HepG2 (cell line): ENCODE results near the gene GSTM4. TPM values are rescaled to one million over a fixed set of nuclear protein-coding genes. Genes with fewer than 3 reads are reported as not detected.

ENCODE experiments used
- AHR ChIP-seq: IDR thresholded peaks from 2 replicates; pipeline ENCODE4 v1.6.1; 2018; ENCODE audit warnings: missing genetic modification reagents, missing compliant biosample characterization
- BATF2 ChIP-seq: sonication (generic); formaldehyde crosslinking; IDR thresholded peaks from 2 replicates; pipeline ENCODE4 v1.8.0; 2022; ENCODE audit warnings: mild to moderate bottlenecking, missing genetic modification reagents, moderate library complexity
- CAMTA2 ChIP-seq: sonication (generic); formaldehyde crosslinking; IDR thresholded peaks from 2 replicates; pipeline ENCODE4 v1.4.0; 2020; ENCODE audit warnings: mild to moderate bottlenecking, missing genetic modification reagents, borderline replicate concordance
- DMAP1 ChIP-seq: IDR thresholded peaks from 2 replicates; pipeline ENCODE4 v1.6.1; 2016
- HMGXB4 ChIP-seq, 2 experiments: sonication (generic) in 1 of 2; formaldehyde crosslinking in 1 of 2; IDR thresholded peaks; 2 replicates each; pipeline versions ENCODE4 v1.4.0 to v1.6.1; 2018 to 2020; ENCODE audit warnings: missing genetic modification reagents in 2 of 2, borderline replicate concordance in 1 of 2, low read depth in 1 of 2, mild to moderate bottlenecking in 1 of 2, missing biosample characterization in 1 of 2
- NFE2L2 ChIP-seq: fragments of 150-350 bp; IDR thresholded peaks from 2 replicates; pipeline ENCODE4 v1.6.1; 2014; ENCODE audit warnings: low read length
- PHF20 ChIP-seq: sonication (generic); formaldehyde crosslinking; IDR thresholded peaks from 2 replicates; pipeline ENCODE4 v1.5.0; 2020; ENCODE audit warnings: mild to moderate bottlenecking, missing genetic modification reagents
- THAP7 ChIP-seq: sonication (generic); formaldehyde crosslinking; IDR thresholded peaks from 2 replicates; pipeline ENCODE4 v1.8.1; 2023; ENCODE audit warnings: mild to moderate bottlenecking, missing genetic modification reagents
- TOPORS ChIP-seq: sonication (generic); formaldehyde crosslinking; IDR thresholded peaks from 2 replicates; pipeline ENCODE4 v1.8.0; 2023; ENCODE audit warnings: mild to moderate bottlenecking, missing genetic modification reagents
- TP53 ChIP-seq: sonication (generic); formaldehyde crosslinking; conservative IDR thresholded peaks from 2 replicates; pipeline ENCODE4 v1.4.0; 2020; ENCODE audit warnings: missing genetic modification reagents
- ZBTB4 ChIP-seq: sonication (generic); formaldehyde crosslinking; IDR thresholded peaks from 2 replicates; pipeline ENCODE4 v1.4.0; 2020; ENCODE audit warnings: missing genetic modification reagents, mild to moderate bottlenecking, borderline replicate concordance
- ZIK1 ChIP-seq: sonication (generic); formaldehyde crosslinking; IDR thresholded peaks from 2 replicates; pipeline ENCODE4 v1.5.0; 2020; ENCODE audit warnings: mild to moderate bottlenecking, low read depth, missing genetic modification reagents, borderline replicate concordance
- ZNF337 ChIP-seq: sonication (generic); formaldehyde crosslinking; IDR thresholded peaks from 2 replicates; pipeline ENCODE4 v1.5.1; 2020; ENCODE audit warnings: missing genetic modification reagents, low read depth, mild to moderate bottlenecking, borderline replicate concordance
- ZNF343 ChIP-seq: sonication (generic); formaldehyde crosslinking; IDR thresholded peaks from 2 replicates; pipeline ENCODE4 v1.4.0; 2020; ENCODE audit warnings: mild to moderate bottlenecking, missing genetic modification reagents
- ZNF446 ChIP-seq: sonication (generic); formaldehyde crosslinking; IDR thresholded peaks from 2 replicates; pipeline ENCODE4 v1.5.0; 2020; ENCODE audit warnings: mild to moderate bottlenecking, missing genetic modification reagents
- ZNF720 ChIP-seq: sonication (generic); formaldehyde crosslinking; IDR thresholded peaks from 2 replicates; pipeline ENCODE4 v1.4.0; 2020; ENCODE audit warnings: missing genetic modification reagents
- ZSCAN12 ChIP-seq: sonication (generic); formaldehyde crosslinking; IDR thresholded peaks from 2 replicates; pipeline ENCODE4 v1.9.0; 2021; ENCODE audit warnings: mild to moderate bottlenecking, missing genetic modification reagents
- ZSCAN25 ChIP-seq: sonication (generic); formaldehyde crosslinking; IDR thresholded peaks from 2 replicates; pipeline ENCODE4 v1.8.0; 2022; ENCODE audit warnings: mild to moderate bottlenecking, missing genetic modification reagents
- polyA plus RNA-seq, 8 experiments: library from polyadenylated mRNA; depleted of rRNA in 3 of 8; stranded (reverse) in 7 of 8; unstranded in 1 of 8; fragments of >200 nt; fragmentation: Illumina TruSeq in 4 of 8; extraction: Trizol in 4 of 8; gene quantifications; 2 replicates each; pipeline versions ENCODE4 v1.2.1 to v1.2.3, GENCODE V29; 2011 to 2016; ENCODE audit warnings: low read depth in 4 of 8, missing spikeins in 1 of 8, mixed read lengths in 1 of 8; ENCODE audit not compliant: insufficient read depth in 1 of 8
- total RNA-seq, 5 experiments: library from RNA; depleted of rRNA; stranded (reverse); fragments of >200 nt; fragmentation: Illumina TruSeq; extraction: Trizol; gene quantifications; 2 replicates each; pipeline ENCODE4 v1.2.3, GENCODE V29; 2016; ENCODE audit warnings: low read depth in 1 of 5
- TF ChIP-seq, protein P1 (sequence below): sonication (generic); formaldehyde crosslinking; IDR thresholded peaks from 2 replicates; pipeline ENCODE4 v1.4.0; 2020; ENCODE audit warnings: mild to moderate bottlenecking, missing genetic modification reagents

Gene GSTM4
- total and polyA plus RNA-seq, 2 of the 13 experiments (the other 11 are each of a cell fraction or from before 2014, with no cell fraction given), result 25.3 to 40.8 TPM

DNA sequence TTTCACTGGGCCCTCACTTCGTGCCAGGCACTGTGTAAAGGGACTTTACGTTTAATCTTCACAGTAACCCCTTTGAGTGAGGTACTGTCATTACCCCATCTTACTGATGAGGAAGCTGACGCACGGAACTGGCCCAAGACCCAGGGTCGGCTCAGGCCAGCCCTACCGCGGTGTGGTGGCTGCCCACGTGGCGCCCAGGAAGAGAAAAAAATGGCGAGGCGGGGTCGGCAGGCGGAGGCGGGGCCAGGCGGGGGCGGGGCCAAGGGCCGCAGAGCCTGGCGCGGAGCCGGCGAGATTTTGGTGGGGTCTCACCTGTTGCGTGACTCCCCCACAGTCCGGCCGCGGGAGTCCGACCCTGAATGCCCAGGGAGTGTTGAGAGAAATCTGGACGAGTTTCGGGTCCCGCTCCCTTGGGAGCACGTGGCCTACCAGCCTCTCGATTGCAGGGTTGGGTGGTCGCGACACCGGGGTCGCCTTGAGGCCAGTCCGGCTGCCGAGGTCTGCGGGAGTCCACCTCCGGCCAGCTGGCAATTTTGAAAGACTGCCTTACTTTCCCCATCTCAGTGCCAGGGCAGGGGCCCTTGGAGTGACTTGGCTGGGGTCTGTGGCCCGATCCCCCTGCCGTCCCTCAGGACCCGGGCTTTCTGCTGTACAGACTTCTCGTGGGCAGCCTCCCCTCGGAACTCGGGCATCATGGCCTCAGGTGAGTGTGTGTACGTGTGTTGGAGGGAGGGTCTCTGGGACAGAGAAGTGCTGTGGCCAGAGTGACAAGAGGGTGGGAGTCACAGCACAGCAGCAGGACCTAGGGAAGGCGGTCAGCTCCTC, 36.1 kb upstream of the GSTM4 start, which contains the start of the genes AMPD2 and GNAT2 (continued):
- peak; percentile 57; the same call in 1 of the 2 replicates for TF ChIP-seq ZBTB4 (CRISPR knock-in tag)
- no peak for TF ChIP-seq THAP7 (CRISPR knock-in tag)
- no peak for TF ChIP-seq ZSCAN25 (CRISPR knock-in tag)
- TF ChIP-seq BATF2 (CRISPR knock-in tag), result no peak
- TF ChIP-seq TOPORS (CRISPR knock-in tag), result no peak
- 0 out of 2 replicates have a peak, but pooled peaks have one; percentile 17 for TF ChIP-seq ZNF446 (CRISPR knock-in tag)
- TF ChIP-seq, protein P1, sequence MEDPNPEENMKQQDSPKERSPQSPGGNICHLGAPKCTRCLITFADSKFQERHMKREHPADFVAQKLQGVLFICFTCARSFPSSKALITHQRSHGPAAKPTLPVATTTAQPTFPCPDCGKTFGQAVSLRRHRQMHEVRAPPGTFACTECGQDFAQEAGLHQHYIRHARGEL (CRISPR knock-in tag), result no peak; the same call in 1 of the 2 replicates
- TF ChIP-seq PHF20 (CRISPR knock-in tag), result peak; percentile 63
- no peak for TF ChIP-seq ZNF337
- 0 out of 4 replicates have a peak, but pooled peaks of 1 of the 2 experiments have one; percentile 24 for TF ChIP-seq HMGXB4 (CRISPR knock-in tag; IDR thresholded peaks at IDR 0.05; ENCODE audit: borderline replicate concordance in 1 of 2, low read depth in 1 of 2)
- no peak for TF ChIP-seq AHR (CRISPR knock-in tag)
- TF ChIP-seq ZSCAN12 (CRISPR knock-in tag), result no peak
- TF ChIP-seq NFE2L2, result no peak
- TF ChIP-seq ZNF720, result no peak
- no peak; the same call in 1 of the 2 replicates for TF ChIP-seq TP53
- TF ChIP-seq DMAP1, result peak; percentile 95
- TF ChIP-seq ZNF343 (CRISPR knock-in tag), result 0 out of 2 replicates have a peak, but pooled peaks have one; percentile 8
- no peak for TF ChIP-seq CAMTA2 (CRISPR knock-in tag)
- TF ChIP-seq ZIK1 (CRISPR knock-in tag), result no peak
